ENCODE data around the gene C22orf42.
"Not testable (repeated sequence)": the region's sequence is repeated elsewhere in the genome, so short reads cannot be mapped to it uniquely, and the experiment has no call there.

The C22orf42 gene, protein sequence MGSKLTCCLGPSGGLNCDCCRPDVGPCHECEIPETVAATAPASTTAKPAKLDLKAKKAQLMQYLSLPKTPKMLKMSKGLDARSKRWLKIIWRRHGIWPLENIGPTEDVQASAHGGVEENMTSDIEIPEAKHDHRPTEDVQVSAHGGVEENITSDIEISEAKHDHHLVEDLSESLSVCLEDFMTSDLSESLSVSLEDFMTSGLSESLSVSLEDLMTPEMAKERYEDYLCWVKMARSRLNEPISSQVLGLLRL

GRCh38 chr22:32158712-32159533, at the start of gene C22orf42:
C22orf42 (minus strand) TSS chr22:32159303; CDS start chr22:32159215, 88 bp downstream.
- no peak for DNase-seq (ENCODE audit: low read depth, low spot score)

- DNase-seq (ENCODE audit: low read depth, low spot score): no peak
Observed at GRCh38 chr22:32208681-32209080, 49.6 kb upstream of the C22orf42 start.

- no peak for DNase-seq (ENCODE audit: low read depth, low spot score)
Observed at GRCh38 chr22:32207971-32208480, 48.9 kb upstream of the C22orf42 start.

DNA sequence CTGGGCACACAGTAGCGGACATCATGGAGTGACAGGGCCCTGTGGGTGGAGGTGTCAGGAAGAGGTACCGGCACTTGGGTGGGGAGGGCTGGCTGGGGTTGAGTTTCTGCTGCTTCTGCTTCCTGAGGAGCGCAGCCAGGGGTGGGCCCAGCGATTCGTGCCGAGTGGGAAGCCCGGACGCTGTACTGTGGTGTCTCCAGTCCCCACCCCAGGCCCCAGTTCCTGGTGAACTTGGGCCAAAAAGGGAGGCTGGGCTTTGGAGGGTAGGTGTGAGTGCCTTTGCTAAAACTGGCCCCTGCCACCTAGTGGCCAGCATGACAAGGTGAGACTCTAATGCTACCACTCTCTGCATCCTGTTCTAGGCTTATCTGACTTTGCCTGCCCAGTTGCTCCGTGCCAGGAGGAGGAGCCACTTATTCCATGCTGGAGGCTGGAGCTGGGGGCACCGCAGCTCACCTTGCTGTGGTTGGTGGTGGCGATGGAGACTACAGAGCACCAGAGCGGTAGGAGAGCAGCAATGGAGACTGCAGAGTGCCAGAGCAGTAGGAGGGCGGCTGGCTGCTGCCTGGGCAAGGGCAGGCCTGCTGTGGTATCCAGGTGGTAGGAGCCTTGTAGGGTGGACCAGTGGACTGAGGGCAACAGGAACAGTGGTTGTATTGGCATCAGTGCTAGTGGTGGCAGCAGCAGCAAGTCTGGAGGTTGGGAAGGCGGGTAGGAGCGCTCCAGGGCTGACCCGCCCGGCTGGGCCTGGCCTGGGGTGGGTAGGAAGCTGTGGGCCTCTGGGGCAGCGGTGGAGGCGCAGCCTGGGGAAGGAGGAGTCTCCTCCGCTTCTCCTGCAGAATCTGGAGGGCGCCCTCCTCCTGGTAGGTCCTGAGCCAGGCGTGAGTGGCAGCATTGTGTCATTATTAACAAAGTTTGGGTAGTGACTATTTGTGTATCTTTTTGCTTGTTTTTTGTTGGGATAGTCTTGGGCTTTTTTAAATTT, 48.0 kb upstream of the C22orf42 start:
- DNase-seq (ENCODE audit: low read depth, low spot score): no peak

GRCh38 chr22:32205974-32206773, 47.1 kb upstream of the C22orf42 start:
- DNase-seq (ENCODE audit: low read depth, low spot score): no peak

DNA sequence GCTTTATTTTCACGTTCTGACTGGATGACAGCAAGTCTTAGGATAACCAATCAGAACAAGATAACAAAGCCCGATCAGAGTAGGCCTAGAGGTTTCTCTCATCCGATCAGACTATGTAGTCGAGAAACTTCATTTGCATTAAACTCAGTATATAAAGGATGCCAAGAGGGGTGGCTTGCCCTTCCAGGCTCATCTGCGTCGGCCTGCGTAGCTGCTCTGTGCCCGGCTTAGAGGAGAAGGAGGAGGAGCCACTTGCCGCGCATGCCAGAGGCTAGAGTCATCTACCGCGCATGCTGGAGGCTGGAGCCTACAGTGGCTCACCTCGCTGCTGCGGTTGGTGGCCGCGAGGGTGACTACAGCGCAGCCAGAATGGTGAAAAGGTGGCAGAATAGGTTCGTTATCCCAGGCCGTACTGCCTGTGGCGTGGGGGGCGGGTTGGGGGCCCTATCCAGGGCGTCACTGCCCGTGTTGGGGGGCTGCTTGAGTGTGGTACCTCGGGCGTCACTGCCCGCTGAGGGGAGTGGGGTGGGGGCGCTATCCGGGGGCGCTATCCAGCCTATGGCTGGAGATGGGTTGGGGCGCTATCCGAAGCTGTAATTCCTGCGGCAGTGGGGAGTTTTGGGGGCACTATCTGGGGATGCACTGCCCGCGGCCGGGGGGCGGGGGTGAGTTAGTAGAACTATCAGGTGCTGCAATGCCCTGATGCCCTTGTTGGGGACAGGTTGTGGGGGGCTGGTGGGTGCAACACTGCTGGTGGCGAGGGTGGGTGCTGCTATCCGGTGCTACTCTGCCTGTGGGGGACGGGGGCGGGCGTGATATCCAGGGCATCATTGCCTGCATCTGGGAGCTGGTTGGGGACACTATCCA, 46.0 kb upstream of the C22orf42 start, which contains the start of gene RFPL2:
TSS of gene RFPL2 (minus strand) at position 218 of the 867 bp plus-strand sequence. CDS start 2,622 bp downstream, outside the sequence.
- no peak for DNase-seq (ENCODE audit: low read depth, low spot score)

DNA sequence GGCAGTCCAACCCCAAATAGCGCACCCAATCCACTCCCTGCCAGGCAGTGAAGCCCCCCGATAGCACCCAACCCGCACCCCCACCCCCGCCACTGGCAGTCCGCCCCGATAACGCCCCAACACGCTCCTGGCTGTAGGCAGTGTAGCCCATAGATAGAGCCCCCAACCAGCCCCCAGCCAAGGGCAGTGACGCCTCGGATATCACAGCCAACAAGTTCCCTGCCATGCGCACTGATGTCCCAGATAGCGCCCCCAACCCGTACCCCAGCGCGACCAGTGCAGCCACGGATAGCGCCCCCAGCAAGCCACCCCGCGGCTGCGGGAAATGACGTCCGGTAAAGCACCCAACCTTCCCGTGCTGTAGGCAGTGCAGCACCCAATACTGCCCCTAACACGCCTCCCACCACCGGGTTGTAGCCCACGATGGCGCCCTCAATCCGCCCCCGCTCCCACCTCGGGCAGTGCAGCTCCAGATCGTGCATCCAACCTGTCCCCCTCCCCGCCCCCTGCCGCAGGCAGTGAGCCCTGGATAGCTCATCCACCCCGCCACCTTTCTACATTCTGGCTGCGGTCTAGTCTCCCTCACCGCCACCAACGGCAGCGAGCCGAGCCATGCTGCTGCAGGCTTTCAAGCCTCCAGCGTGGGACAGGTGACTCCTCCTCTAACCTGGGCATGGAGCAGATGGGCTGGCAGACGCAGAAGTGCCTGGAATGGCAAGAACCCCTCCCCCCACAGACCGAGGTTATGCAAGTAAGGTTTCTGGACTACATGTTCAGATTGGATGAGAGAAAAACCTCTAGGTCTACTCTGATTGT, 45.1 kb upstream of the C22orf42 start:
- DNase-seq (ENCODE audit: low read depth, low spot score): no peak

DNA sequence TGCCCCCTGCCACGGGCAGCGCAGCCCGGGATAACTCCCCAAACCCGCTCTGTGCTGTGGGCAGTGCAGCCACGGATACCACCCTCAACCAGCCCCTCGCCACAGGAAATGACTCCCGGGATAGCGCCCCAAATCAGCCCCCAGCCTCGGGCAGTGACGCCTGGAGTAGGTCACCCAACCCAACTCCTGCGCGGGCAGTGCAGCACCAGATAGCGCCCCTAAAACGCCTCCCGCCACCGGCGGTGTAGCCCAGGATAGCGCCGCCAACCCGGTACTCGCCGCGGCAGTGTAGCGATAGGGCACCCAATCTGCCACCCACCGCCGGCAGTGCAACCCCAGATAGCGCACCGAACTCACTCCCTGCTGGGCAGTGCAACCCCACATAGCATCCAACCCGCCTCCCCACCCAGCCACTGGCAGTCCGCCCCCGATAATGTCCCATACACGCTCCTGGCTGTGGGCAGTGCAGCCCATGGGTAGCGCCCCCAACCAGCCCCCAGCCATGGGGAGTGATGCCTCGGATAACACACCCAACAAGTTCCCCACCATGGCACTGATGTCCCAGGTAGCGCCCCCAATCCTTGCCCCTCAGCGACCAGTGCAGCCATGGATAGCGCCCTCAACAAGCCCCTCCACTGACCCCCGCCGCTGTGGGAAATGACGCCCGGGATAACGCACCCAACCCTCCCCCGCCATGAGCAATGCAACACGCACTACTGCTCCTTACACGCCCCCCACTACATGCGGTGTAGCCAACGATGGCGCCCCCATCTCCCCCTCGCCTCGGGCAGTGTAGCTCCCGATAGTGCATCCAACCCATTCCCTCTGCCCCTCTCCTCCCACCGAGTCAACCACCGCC, 44.3 kb upstream of the C22orf42 start:
- no peak for DNase-seq (ENCODE audit: low read depth, low spot score)

GRCh38 chr22:32202539-32203180, 43.6 kb upstream of the C22orf42 start:
- no peak for DNase-seq (ENCODE audit: low read depth, low spot score)

GRCh38 chr22:32202161-32202538, 43.0 kb upstream of the C22orf42 start:
- no peak for DNase-seq (ENCODE audit: low read depth, low spot score)

GRCh38 chr22:32200752-32201151, 41.6 kb upstream of the C22orf42 start:
- DNase-seq (ENCODE audit: low read depth, low spot score): no peak

- DNase-seq (ENCODE audit: low read depth, low spot score): no peak
Observed at GRCh38 chr22:32199961-32200360, 40.9 kb upstream of the C22orf42 start.

GRCh38 chr22:32199341-32199740, 40.2 kb upstream of the C22orf42 start:
- DNase-seq (ENCODE audit: low read depth, low spot score): no peak

DNA sequence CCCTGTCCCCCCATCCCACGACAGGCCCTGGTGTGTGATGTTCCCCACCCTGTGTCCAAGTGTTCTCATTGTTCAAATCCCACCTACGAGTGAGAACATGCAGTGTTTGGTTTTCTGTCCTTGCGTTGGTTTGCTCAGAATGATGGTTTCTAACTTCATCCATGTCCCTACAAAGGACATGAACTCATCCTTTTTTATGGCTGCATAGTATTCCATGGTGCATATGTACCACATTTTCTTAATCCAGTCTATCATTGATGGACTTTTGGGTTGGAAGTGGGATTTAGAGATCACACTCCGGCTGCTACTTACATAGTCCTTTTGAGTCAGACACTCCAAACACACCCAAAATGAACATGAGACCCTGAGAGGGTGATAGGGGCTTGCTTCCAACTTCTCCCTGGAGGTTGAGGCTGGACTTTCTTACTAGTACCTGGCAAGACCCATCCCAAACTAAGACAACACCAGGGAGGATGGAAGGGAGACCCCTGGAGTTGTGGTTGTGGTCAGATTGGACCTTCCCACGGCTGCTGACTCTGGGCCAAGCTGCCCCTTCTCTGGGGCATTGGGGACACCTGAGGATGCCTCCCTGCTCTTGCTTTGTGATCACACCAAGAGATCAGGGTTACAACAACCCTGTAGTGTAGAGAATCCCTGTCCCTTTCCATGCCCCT, 38.6 kb upstream of the C22orf42 start:
- DNase-seq (ENCODE audit: low read depth, low spot score): not testable (repeated sequence)

DNA sequence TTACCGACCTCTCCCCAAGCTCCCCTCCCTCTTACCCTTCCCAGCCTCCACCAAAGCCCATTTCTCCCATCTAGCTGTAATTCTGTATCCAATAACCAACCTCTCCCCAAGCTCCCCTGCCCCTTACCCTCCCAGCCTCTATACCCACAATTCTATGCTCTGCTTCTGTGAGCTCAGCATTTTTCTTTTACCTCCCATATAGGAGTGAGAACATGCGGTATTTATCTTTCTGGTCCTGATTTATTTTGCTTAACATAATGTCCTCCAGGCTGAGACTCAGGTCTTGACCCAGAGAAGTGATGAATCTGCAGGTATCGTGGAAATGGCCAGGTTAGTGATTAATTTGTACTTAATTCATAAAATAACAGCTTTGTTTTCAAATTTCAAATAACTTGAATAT, 36.8 kb upstream of the C22orf42 start:
- not testable (repeated sequence) for DNase-seq (ENCODE audit: low read depth, low spot score)

DNA sequence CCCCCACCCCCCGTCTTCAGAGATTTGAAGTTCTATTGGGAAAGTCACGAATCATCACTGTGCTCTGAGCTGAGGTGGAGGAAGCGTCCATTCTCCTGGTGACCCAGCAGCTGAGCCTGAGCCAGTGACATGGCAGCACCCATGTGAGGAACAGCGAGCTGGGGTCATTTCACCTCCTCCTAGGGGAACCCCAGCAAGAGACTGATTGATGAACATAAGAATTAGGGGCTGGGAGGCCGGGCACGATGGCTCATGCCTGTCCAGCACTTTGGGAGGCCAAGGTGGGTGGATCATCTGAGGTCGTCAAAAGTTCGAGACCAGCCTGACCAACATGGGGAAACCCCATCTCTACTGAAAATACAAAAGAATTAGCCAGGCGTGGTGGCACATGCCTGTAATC, 34.2 kb upstream of the C22orf42 start:
- not testable (repeated sequence) for DNase-seq (ENCODE audit: low read depth, low spot score)

- DNase-seq (ENCODE audit: low read depth, low spot score): not testable (repeated sequence)
Observed at GRCh38 chr22:32191021-32191420, 31.9 kb upstream of the C22orf42 start.

Measured in brain pericyte (primary cell).